ENCODE measurements around the gene XYLT1. TPM values are rescaled to one million over a fixed set of nuclear protein-coding genes. Genes with fewer than 3 reads are reported as not detected.

Gene XYLT1
- total RNA-seq, 1 experiment from 2014 or later = 12.5 TPM

- Mint-ChIP-seq H3K36me3 (ENCODE audit: insufficient read depth, unreplicated experiment) (peaks cover 5% of the 10 kb centered on the region), H3K9me3 (ENCODE audit: unreplicated experiment) (no peaks in the 10 kb centered on the region), H3K4me1 (ENCODE audit: low read depth, unreplicated experiment) (peaks cover 2% of the 10 kb centered on the region), H3K27ac (ENCODE audit: unreplicated experiment) (no peak overlapping the region), H3K27me3 (ENCODE audit: insufficient read depth, unreplicated experiment) (no peaks in the 10 kb centered on the region), H3K4me3 (ENCODE audit: unreplicated experiment) (no peak overlapping the region)
- Histone ChIP-seq H3K27me3 (replicated peaks; ENCODE audit: control insufficient read depth, insufficient read depth, low read length) (no peaks in the 10 kb centered on the region), H3K9me3 (no peaks in the 10 kb centered on the region), H3K4me3 (ENCODE audit: low read depth, low read length) (no peak overlapping the region), H3K36me3 (ENCODE audit: control insufficient read depth, insufficient read depth, low read length) (no peaks in the 10 kb centered on the region), H3K4me1 (no peaks in the 10 kb centered on the region)
- DNase-seq = no peak
- no peak for TF ChIP-seq CTCF (IDR thresholded peaks at IDR 0.05; ENCODE audit: insufficient read depth in 1 of 2, low read depth in 1 of 2, low read length in 1 of 2, severe bottlenecking in 1 of 2, unreplicated experiment in 1 of 2)
- intact Hi-C loops (cut with micrococcal nuclease; ENCODE audit: unreplicated experiment) = no loop called here
- ChIA-PET CTCF (no interaction called here), POLR2A (no interaction called here)
- no TSS peak for BruUV-seq (replicated peaks)
Measured at GRCh38 chr16:17265154-17265553, 205.6 kb downstream of the XYLT1 start.

- Mint-ChIP-seq H3K27ac (ENCODE audit: unreplicated experiment) (no peak overlapping the region), H3K4me1 (ENCODE audit: low read depth, unreplicated experiment) (no peaks in the 10 kb centered on the region), H3K36me3 (ENCODE audit: insufficient read depth, unreplicated experiment) (peaks cover 5% of the 10 kb centered on the region), H3K27me3 (ENCODE audit: insufficient read depth, unreplicated experiment) (no peaks in the 10 kb centered on the region), H3K9me3 (ENCODE audit: unreplicated experiment) (no peaks in the 10 kb centered on the region), H3K4me3 (ENCODE audit: unreplicated experiment) (no peak overlapping the region)
- BruUV-seq (replicated peaks) = no TSS peak
- DNase-seq = no peak
- Histone ChIP-seq H3K36me3 (ENCODE audit: control insufficient read depth, insufficient read depth, low read length) (0 out of 2 replicates have a peak, but pooled peaks cover 2% of the 10 kb centered on the region), H3K4me1 (no peaks in the 10 kb centered on the region), H3K4me3 (ENCODE audit: low read depth, low read length) (no peak overlapping the region), H3K9me3 (no peaks in the 10 kb centered on the region), H3K27me3 (replicated peaks; ENCODE audit: control insufficient read depth, insufficient read depth, low read length) (no peaks in the 10 kb centered on the region)
- no peak for TF ChIP-seq CTCF (IDR thresholded peaks at IDR 0.05; ENCODE audit: insufficient read depth in 1 of 2, low read depth in 1 of 2, low read length in 1 of 2, severe bottlenecking in 1 of 2, unreplicated experiment in 1 of 2)
- POLR2A ChIA-PET = no interaction called here
- intact Hi-C loops (cut with micrococcal nuclease; ENCODE audit: unreplicated experiment) = no loop called here
- CTCF ChIA-PET = no interaction called here
Measured at GRCh38 chr16:17261197-17261858, 209.4 kb downstream of the XYLT1 start.

GRCh38 chr16:17260276-17260849 lies 210.4 kb downstream of the XYLT1 start:
- intact Hi-C loops (cut with micrococcal nuclease; ENCODE audit: unreplicated experiment) = no loop called here
- no peak overlapping the region for H3K27ac Mint-ChIP-seq (ENCODE audit: unreplicated experiment)
- Histone ChIP-seq H3K4me1 (no peaks in the 10 kb centered on the region), H3K9me3 (no peaks in the 10 kb centered on the region), H3K36me3 (ENCODE audit: control insufficient read depth, insufficient read depth, low read length) (0 out of 2 replicates have a peak, but pooled peaks cover 2% of the 10 kb centered on the region), H3K27me3 (replicated peaks; ENCODE audit: control insufficient read depth, insufficient read depth, low read length) (no peaks in the 10 kb centered on the region), H3K4me3 (ENCODE audit: low read depth, low read length) (no peak overlapping the region)
- no peaks in the 10 kb centered on the region for H3K9me3 Mint-ChIP-seq (ENCODE audit: unreplicated experiment)
- no peak for DNase-seq
- TF ChIP-seq CTCF (IDR thresholded peaks at IDR 0.05; ENCODE audit: insufficient read depth in 1 of 2, low read depth in 1 of 2, low read length in 1 of 2, severe bottlenecking in 1 of 2, unreplicated experiment in 1 of 2) = no peak
- no peaks in the 10 kb centered on the region for H3K4me1 Mint-ChIP-seq (ENCODE audit: low read depth, unreplicated experiment)
- H3K4me3 Mint-ChIP-seq (ENCODE audit: unreplicated experiment) = no peak overlapping the region
- H3K36me3 Mint-ChIP-seq (ENCODE audit: insufficient read depth, unreplicated experiment) = peaks cover 5% of the 10 kb centered on the region
- no TSS peak for BruUV-seq (replicated peaks)
- CTCF ChIA-PET = no interaction called here
- POLR2A ChIA-PET = no interaction called here
- H3K27me3 Mint-ChIP-seq (ENCODE audit: insufficient read depth, unreplicated experiment) = no peaks in the 10 kb centered on the region
